Fibroblast of skin of right biceps (primary cell): ENCODE data around the gene USP21.

Experiments
- DNase-seq: peaks from one replicate; pipeline ENCODE4 v3.0.0-alpha.2; 2013

USP21 gene

DNA sequence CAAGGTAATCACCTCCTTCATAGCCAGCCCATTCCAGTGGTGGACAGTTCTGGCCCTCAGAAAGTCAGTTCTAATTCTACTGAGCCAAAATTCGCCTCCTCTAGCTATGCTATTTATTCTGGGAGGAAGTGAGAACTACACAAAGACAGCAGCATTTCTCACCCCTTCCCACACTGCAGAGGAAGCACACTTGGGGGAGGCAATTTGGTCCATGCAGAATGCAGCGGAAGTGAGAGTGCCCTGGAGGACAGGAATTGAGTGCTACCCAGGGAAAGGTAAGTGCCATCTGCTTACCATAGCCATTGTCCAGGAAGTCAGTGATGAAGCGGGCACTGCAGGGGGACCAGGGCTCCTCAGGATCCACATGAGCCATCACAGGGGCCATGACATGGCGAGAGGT is 35.9 kb downstream of the USP21 start:
- DNase-seq: no peak

DNA sequence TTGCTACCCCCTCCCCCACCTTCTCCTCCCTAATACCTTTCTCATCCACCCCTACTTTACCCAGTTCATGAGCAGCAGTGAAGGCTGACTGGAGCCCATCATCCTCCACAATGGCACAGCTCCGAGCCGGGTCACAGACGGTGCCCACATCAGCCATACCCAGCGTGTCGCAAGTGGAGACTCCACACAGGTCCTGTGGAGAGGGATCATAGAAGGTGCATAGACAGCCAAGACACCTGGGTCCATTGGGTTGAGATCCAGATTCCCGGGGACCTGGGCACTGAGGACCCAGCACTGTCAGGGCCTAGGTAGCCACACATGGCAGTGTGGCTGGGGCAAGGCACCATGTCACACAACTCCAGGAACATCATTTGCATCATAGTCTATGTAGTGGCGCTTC is 36.8 kb downstream of the USP21 start:
- DNase-seq: no peak

DNA sequence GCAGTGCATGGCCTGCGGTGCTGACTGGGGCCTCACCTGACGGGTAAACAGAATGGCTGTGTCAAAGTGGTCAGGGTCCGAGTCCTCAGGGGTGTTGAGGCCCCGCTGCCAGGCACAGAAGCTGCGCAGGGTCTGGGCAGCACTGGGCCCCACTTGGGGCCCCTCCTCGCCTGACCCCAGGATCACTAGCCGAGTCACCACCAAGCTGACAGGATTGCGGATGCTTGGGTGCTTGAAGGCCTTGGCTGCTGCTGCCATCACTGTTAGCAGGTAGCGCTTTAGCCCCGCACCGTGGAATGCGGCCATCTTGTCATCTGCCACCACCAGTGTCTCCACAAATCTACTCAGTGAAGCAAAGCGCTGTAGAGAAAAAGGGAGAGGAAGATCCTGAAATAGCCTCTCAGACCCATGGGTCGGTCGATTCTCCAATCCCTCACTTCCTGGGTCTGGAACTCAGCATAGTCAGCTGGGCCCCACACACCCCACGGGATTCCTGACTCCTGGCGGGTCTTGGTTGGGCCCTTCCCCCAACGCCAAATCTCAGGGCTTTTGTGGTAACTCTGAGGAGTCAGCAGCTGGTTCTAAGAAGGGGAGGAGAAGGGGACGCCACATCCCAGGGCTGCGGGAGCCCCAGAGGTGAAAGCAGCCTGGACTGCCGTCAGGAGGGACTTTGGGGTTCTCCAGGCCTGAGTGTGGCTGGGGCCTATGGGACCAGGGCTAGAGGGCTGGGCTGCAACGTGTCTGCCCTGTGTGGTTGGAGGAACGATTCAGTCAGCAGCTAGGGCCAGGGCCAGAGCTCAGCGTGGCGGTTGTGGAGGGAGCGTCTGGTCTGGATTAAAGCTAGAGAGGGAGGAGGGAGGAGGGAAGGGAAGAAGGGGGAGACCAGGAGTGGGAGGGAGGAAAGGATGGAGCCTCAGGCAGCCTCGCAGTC is 37.5 kb downstream of the USP21 start:
- peak; percentile 92 for DNase-seq

DNA sequence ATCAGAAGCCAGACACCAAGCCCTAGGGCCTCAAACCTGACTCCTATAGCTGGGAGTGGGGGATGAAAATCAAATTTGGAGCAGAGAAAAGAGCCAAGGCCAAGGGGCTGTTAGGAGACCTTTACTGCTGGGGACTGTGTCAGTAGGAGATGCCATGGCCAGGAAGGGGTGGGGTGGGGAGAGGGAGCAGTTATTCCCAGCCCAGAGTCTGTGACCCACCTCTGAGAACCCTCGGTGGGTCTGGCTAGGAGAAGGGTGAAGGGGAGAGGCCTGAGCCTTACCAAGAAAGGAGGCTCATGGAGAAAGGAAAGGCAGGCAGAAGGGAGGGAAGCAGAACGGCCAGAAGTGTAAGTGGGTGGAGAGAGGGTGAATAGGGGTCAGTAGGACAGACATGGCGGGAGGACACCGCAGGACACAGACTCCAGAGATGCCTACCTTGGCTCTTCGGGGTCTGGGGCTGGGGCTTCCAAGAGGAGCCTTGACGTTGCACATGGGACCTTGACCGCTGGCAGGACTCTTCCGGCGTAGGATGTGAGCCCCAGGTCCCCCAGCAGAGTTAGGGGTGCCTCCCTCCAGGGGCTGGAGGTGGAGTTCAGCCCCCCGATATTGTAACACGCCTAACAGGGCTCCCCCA is 38.4 kb downstream of the USP21 start:
- DNase-seq: no peak

DNA sequence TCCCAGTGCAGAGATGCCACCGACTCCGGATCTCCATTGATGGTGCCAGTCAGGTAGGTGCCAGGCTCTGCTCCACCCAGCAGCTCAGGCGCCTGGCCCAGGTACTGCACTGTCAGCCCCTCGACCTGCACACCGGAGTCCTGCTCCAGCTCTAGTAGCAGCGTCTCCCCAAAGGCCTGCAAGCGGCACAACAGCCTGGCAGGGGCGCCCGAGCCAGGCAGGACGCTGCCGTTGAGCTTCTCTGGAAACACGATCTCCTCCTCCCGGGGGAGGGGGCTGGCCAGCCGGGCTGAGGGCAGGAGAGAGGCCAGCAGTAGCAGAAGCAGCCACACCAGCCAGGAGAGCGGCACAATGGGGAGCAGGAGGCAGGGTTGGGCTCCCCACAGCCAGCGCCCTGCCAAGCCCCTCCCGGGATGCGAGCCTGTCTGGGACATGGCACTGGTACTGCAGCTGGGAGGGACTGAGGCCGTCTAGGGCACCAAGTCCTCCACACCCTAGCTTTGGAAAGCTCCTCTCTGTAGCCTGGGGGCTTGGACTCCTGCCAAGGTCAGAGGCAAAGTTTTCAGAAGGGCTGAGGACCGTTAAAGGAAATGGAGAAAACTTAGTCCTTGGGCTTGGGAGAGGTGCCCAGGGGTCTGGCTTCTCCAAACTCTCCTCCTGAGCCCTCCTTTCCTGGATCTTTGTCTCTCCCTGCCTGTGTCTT is 39.0 kb downstream of the USP21 start:
- peak; percentile 37 for DNase-seq

DNA sequence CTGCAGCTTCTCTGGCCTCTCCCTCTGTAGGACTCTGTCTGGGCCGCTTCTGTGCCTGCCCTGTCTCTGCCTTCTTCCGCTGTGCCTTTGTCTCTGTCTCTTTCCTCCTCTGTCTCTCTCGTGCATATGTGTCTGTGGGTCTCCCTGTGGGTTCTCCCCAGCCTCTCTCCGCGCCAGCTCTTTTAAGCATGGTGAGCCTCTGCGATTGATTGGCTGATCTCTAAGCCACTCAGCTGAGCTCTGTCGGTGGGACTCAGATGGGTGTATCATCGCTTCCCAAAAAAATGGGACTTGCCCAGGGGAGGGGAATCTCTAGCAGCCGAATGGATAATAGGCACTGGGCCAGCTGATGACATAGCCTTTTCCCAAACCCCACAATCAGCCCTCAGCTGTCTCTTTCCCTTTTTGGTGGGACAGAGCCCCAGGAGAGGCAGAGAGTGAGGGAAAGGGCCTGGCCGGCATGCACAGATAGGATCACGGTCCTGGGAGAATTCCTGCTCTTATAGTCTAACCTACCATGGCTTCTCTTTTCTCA is 39.7 kb downstream of the USP21 start, which contains the start of gene ADAMTS4:
ADAMTS4 (minus strand) TSS at position 158 of the 535 bp plus-strand sequence. CDS start 427 bp downstream, outside the sequence.
- peak; percentile 98 for DNase-seq

DNA sequence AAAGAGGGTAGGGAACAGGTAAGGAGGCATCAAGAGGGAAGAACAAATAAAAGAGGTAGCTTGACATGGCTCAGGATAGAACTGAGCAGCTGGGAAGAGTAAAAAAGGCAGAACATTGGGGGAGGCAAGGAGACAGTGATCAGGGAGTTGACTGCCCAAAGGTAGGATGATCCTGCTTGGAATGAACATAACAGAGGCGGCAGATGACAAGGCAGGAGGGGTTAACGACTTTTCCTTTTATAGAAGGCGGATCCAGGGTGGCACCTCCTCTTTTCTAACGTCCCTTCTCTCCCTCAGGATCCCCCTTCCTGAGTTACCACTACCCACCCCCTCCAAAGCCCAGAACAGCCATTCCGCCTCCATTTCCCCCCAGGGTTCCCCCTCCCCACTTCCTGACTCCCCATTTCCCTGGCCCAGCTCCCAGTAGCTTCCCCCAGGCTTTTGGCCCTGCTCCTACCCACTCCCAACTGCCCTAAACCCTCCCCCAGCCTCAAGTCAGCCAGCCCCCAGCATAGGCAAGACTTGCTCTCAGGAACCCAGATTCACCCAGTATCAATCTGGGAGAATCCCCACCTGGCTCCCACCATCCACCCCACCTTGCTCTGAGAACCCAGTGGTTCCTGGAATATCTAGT is 40.3 kb downstream of the USP21 start:
- peak; percentile 23 for DNase-seq

DNA sequence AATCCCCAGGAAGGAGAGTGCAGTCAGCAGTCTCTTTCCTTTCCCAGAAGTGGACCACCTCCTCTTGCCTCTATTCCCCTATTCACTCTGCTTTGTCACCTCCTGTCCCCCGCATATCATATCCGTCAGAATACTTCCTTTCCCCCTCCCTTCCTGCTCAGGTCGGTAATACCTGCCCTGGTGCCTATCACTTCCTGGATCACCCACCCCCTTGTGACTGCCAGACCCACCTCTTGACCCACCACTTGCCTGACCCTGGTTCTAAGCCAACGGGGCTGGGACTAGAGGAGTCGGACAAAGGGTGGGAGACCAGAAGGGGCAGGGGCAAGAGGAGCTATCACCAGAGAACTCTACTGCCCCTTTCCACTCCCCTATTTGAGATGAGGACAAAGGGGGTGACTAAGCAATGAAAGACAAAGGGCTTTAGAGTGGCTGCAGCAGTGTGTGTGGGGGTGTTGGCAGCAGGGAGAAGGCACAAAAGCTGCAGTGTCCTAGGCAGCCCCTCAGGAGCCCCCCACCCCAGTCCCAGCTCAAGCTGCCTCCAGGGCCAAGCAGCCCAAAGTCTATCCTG is 41.2 kb downstream of the USP21 start:
- DNase-seq: no peak

DNA sequence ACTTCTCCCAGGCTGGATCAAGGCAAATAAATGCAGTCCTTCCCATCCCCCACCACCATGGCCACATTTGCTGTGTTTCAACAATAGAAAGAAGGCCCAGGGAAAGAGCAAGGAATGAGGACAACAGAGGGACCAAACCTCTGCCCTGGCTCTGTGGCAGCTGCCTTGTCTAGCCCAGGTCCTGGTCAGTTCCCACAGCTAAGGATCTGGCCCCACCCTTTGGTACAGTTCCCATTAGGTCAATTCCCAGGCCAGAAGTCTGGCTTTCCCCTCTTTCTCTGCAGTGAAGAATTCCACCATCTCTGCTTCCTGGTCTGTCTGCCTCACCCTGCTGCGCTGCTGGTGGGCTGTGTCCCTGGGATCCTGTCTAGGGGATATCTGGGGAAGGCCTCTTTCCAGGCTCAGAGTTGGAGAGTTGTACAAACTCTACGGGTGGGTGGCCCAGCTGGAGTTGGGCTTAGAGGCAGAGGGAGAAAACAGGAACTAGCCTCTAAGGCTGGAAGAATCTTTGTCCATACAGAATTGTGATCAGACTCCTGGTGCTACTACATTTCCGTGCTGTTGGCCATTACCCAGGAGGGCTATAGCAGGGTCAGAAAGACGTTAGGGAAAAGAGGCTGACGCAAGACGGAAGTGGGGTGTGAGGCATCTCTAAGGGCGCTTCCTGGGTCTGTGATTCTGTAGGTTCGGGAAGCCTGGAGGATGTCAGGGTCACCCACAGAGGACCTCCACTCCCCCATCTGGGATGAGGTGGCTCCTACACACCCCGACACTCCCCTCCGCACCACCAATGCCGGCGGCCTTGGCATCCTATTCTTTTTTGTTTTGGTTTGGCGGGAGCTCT is 41.9 kb downstream of the USP21 start:
- peak; percentile 72 for DNase-seq

DNA sequence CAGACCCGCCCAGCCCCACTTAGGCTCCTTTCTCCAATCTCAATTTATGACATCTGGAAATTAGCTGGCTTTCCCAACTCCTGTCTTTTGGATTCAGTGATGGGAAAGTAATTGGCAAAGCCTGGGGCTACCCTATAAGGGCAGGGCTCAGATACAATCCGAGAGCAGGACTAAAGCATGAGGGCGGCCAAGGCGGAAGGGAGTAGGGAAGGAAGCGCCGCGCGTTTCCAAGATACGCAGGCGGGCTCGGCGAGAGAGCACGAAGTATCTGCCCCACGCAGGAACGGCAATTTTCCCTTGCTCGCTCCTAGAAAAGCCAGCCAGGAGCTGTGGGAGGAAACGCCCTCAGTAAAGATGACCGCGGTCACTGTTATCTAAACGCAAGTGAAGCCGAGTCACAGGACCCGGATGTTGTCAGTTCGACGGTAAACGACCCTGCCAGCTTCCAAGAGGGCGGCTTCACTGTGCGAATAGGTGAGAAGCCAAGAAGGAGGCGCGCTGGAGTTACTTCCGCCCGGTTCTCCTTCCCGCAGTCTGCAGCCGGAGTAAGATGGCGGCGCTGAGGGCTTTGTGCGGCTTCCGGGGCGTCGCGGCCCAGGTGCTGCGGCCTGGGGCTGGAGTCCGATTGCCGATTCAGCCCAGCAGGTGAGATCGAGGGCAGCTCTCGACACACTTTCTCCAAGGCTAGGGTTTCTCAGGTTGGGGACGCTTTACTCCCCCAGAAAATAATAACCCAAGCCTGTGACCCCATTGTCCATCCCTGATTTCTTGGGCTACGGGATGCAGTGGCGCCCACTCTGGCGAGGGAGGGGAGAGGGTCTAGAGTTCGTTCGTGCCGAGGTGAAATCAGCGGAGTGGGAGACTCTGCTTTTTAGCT is 42.8 kb downstream of the USP21 start, which contains the start of gene NDUFS2:
NDUFS2 (plus strand) TSS at position 532 of the 877 bp plus-strand sequence; CDS start at position 551, 19 bp downstream.
- peak; percentile 99 for DNase-seq

DNA sequence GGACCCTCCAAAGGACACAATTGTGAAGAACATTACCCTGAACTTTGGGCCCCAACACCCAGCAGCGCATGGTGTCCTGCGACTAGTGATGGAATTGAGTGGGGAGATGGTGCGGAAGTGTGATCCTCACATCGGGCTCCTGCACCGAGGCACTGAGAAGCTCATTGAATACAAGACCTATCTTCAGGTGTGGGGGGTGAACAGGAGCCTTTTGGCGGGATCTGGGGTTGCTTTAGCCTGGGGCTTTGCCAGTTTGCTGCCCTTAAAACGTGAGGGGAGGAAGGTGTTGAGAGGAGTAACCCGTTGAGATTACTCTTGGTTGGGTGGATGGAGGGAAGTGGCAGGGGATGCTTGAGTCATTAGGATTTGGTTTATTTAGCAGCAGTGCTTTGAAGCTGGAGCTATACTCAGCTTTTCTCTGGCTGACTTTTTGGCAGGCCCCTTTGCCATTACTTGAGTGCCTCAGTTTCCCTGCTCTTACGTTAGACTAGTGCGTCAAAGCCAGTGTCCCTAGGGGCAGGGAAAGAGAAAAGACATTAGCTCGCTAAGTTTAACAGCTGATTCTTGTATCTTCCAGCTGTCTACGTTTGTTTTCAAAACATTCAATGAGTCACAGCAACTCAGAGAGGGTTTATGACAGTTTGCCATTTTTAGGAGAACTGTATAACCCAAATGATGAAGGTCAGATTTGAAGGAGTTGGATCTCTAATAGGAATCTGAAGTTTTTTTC is 47.3 kb downstream of the USP21 start:
- no peak for DNase-seq

DNA sequence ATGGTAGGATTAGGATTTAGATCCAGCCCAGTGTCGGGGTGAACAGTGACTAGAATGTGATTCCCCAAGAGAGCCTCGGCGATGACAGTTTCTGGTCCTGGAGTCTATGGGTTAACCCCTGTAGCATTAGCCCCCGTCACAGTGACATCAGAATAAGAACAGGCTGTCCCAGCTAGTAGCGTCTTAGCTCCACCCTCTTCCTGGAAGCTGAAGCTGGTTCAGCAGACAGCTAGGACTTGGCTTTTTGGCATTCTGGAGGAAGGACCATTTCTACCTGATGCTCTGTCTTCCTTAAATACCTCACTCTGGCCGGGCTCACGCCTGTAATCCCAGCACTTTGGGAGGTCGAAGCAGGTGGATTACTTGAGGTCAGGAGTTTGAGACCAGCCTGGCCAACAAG is 47.9 kb downstream of the USP21 start:
- no peak for DNase-seq

DNA sequence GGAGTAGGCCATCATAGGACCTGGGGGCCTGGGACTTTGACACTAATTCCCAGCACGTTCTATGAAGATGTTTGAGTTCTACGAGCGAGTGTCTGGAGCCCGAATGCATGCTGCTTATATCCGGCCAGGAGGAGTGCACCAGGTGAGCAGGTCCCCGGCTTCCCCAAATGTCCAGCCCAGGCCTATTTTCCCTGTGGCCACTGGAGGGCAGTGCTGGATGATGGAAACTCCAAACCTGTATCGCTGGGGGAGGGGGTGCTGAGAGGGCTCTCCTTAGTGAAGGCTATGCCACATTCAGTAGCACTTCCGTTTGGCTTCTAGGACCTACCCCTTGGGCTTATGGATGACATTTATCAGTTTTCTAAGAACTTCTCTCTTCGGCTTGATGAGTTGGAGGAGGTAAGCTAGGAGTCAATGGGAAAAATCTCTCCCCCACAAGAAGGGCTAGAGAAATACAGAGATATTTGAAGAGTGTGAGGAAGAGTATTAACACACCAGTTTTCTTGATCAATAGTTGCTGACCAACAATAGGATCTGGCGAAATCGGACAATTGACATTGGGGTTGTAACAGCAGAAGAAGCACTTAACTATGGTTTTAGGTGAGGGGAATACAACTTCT is 50.6 kb downstream of the USP21 start:
- peak; percentile 71 for DNase-seq

DNA sequence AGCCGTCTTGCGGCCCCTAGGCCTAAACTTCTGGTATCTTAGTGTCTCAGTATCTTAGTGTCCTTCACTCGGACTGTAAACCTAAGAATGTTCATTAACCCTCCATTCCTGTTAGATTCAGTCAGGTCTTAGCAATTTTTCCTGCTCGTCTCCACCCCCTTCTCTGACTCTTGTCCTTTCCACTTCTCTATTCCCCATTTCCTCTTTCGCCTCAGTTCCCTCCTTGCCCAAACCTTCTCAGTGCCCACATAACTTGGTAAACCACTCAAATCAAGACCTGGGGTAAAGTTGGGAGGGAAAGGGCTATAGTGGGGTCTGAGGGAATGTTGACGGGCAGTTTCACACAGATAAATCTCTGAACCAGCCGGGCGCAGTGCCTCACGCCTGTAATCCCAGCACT is 55.1 kb downstream of the USP21 start:
- no peak for DNase-seq

DNA sequence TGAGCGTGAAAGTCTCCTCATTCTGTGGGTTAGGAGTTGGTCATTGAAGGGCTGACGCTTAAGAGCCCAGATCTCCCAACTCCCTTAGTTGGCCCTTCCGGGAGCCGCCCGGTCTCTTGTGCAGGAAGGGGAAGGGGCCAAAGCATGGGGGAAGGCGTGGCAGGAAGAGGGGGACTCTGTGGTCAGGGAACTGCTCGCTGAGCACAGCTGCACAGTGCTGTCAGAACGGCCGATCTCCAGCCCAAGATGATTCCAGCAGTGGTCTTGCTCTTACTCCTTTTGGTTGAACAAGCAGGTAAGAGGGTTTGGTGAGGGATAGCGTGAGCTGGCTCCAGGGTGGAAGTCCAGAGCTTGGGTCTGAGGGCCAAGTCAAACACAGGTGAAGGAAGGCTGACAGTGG is 55.8 kb downstream of the USP21 start, which contains the start of gene FCER1G:
FCER1G (plus strand) TSS at position 220 of the 400 bp plus-strand sequence; CDS start at position 247, 27 bp downstream.
- DNase-seq: no peak
